ENCODE measurements around the gene TTF1. TPM values are rescaled to one million over a fixed set of nuclear protein-coding genes. Genes with fewer than 3 reads are reported as not detected.

The TTF1 gene
- polyA plus RNA-seq, 1 experiment = 10.0 TPM

DNA sequence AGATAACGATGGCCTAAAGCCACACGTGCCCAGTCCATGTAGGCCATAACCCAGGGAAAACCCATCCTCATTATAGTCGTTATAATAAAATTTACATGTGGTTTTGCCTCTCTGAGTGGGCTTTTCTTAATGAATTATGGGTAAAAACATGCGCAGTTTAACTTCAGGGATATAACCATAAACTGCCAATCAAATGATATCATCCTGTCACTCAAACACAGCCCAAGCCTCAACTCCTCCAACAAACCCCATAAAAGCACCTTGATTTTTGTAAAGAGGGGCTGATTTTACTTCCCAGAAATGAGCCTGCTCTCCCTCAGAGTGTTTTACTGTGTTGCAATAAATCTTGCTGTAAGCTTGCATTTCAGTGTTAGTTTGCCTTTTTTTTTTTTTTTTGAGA, 36.0 kb downstream of the TTF1 start:
- no peak for DNase-seq (ENCODE audit: low read depth, low spot score)
- Histone ChIP-seq H3K27ac (ENCODE audit: low read depth, low read length) (no peak overlapping the region), H3K27me3 (ENCODE audit: control insufficient read depth, insufficient read depth, low read length) (peaks cover 8% of the 10 kb centered on the region), H3K9me3 (ENCODE audit: control insufficient read depth, insufficient read depth, low read length) (no peaks in the 10 kb centered on the region), H3K4me3 (ENCODE audit: low read depth, low read length) (no peak overlapping the region)
- POLR2A ChIA-PET = no interaction called here
- TF ChIP-seq, protein P1, sequence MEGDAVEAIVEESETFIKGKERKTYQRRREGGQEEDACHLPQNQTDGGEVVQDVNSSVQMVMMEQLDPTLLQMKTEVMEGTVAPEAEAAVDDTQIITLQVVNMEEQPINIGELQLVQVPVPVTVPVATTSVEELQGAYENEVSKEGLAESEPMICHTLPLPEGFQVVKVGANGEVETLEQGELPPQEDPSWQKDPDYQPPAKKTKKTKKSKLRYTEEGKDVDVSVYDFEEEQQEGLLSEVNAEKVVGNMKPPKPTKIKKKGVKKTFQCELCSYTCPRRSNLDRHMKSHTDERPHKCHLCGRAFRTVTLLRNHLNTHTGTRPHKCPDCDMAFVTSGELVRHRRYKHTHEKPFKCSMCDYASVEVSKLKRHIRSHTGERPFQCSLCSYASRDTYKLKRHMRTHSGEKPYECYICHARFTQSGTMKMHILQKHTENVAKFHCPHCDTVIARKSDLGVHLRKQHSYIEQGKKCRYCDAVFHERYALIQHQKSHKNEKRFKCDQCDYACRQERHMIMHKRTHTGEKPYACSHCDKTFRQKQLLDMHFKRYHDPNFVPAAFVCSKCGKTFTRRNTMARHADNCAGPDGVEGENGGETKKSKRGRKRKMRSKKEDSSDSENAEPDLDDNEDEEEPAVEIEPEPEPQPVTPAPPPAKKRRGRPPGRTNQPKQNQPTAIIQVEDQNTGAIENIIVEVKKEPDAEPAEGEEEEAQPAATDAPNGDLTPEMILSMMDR (IDR thresholded peaks at IDR 0.05; ENCODE audit: low read depth, low read length) = no peak
- CTCF ChIA-PET = no interaction called here

DNA sequence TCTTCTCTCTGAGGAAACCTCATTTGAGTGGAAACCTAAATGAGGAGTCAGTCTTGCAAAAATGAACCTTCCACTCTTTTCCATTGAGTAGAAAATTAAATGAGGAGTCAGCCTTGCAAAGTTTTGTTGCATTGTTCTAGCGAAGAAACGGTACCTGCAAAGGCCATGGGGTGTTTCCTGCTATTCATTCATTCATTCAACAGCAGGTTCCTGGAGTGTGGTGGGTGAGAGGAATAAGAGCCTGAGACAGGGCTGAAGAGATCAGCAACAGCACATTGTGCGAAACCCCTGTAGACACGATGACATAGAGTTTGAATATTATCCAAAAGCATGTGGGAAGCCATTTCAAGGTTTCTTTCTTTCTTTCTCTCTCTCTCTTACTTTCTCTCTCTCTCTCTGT, 37.2 kb downstream of the TTF1 start:
- H3K4me3 ChIP-seq (ENCODE audit: low read depth, low read length) = no peak overlapping the region
- ChIA-PET CTCF (no interaction called here), POLR2A (no interaction called here)
- DNase-seq (ENCODE audit: low read depth, low spot score) = no peak
- TF ChIP-seq, protein P1 (IDR thresholded peaks at IDR 0.05; ENCODE audit: low read depth, low read length) = no peak
- no peaks in the 10 kb centered on the region for H3K9me3 ChIP-seq (ENCODE audit: control insufficient read depth, insufficient read depth, low read length)
- H3K27me3 ChIP-seq (ENCODE audit: control insufficient read depth, insufficient read depth, low read length) = peaks cover 8% of the 10 kb centered on the region
- H3K27ac ChIP-seq (ENCODE audit: low read depth, low read length) = no peak overlapping the region

DNA sequence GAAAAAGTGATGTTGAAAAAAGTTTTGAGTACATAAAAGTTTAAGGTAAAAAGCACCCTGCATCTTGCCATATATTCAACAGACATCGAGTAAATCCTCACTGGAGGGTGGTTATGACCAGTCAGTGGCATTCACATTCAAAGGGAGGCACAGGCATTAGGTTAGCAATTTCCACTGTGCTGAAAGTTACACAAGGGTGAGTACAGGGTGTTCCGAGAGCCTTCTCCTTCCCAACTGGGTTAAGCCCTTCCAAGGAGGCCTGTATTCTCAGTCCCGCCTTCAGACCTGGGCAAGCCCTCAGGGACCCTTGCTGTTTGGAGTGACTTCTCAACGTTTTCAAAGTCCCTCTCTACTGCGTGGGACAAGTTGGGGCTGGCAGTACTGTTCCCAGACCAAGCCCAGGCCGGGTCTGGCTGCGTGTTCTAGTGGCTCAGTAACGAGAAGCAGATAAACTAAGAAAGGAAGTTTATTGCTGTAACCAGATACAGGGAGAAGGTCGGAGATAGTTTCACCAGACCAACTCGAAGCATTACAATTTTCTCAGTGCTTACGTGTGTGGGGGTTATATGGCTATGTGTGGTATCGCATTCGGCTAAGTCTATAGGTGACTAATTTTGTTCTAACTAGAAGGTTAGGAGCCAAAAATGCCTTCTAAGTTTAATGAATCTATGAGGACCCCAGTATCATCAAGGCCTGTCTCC, 38.9 kb downstream of the TTF1 start:
- no peak for DNase-seq (ENCODE audit: low read depth, low spot score)
- ChIA-PET CTCF (interaction anchor here (0.6 kb wide), 1 partner anchor 77 kb away, joined by 5 read pairs; no protein-coding TSS in a partner anchor), POLR2A (no interaction called here)
- H3K27me3 ChIP-seq (ENCODE audit: control insufficient read depth, insufficient read depth, low read length) = peaks cover 8% of the 10 kb centered on the region
- TF ChIP-seq, protein P1 (IDR thresholded peaks at IDR 0.05; ENCODE audit: low read depth, low read length) = no peak
- H3K9me3 ChIP-seq (ENCODE audit: control insufficient read depth, insufficient read depth, low read length) = no peaks in the 10 kb centered on the region
- H3K4me3 ChIP-seq (ENCODE audit: low read depth, low read length) = no peak overlapping the region
- H3K27ac ChIP-seq (ENCODE audit: low read depth, low read length) = no peak overlapping the region

DNA sequence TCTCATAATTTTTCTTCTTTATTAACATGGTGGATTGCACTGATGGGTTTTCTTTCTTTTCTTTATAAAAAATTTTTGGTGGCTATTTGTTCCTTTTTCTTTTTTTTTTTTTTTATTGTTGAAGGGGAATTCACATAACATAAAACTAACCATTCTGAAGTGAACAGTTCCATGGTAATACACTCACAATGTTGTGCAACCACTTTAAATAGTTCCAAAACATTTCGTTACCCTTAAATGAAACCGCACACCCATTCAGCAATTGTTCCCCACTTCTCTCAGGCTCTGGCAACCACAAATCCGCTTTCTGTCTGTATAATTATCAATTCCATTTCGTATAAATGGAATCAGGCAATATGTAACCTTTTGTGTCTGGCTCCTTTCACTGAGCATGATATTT, 40.2 kb downstream of the TTF1 start:
- H3K27ac ChIP-seq (ENCODE audit: low read depth, low read length) = no peak overlapping the region
- H3K4me3 ChIP-seq (ENCODE audit: low read depth, low read length) = no peak overlapping the region
- POLR2A ChIA-PET = no interaction called here
- no peaks in the 10 kb centered on the region for H3K9me3 ChIP-seq (ENCODE audit: control insufficient read depth, insufficient read depth, low read length)
- DNase-seq (ENCODE audit: low read depth, low spot score) = no peak
- CTCF ChIA-PET = no interaction called here
- TF ChIP-seq, protein P1 (IDR thresholded peaks at IDR 0.05; ENCODE audit: low read depth, low read length) = no peak
- peaks cover 8% of the 10 kb centered on the region for H3K27me3 ChIP-seq (ENCODE audit: control insufficient read depth, insufficient read depth, low read length)

DNA sequence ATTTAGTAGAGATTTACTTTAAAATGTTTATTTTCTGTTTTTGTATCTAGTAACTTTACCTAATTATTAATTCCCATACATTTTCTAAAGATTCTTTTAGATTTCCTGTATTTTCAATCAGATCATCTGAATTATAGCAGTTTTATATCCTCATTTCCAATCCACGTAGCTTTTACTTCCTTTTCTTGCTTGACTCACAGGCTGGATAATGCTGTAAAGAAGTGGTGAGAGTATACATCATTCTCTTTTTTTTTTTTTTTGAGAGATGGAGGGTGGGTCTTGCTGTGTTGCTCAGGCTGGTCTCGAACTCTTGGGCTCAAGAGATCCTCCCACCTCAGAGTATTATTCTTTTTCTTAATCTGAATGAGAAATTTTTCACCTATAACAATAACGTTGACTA, 40.7 kb downstream of the TTF1 start:
- Histone ChIP-seq H3K9me3 (ENCODE audit: control insufficient read depth, insufficient read depth, low read length) (no peaks in the 10 kb centered on the region), H3K4me3 (ENCODE audit: low read depth, low read length) (no peak overlapping the region), H3K27me3 (ENCODE audit: control insufficient read depth, insufficient read depth, low read length) (peaks cover 8% of the 10 kb centered on the region), H3K27ac (ENCODE audit: low read depth, low read length) (no peak overlapping the region)
- no peak for DNase-seq (ENCODE audit: low read depth, low spot score)
- POLR2A ChIA-PET = no interaction called here
- TF ChIP-seq, protein P1 (IDR thresholded peaks at IDR 0.05; ENCODE audit: low read depth, low read length) = no peak
- CTCF ChIA-PET = no interaction called here
